HEK293 (cell line): ENCODE results near the gene METTL14.

ENCODE experiments used
- KLF1 ChIP-seq: fragments of 450-650 bp; formaldehyde crosslinking; IDR thresholded peaks from 2 replicates; pipeline ENCODE4 v1.5.1; 2016; ENCODE audit warnings: missing biosample characterization, missing genetic modification characterization
- KLF9 ChIP-seq: fragments of 450-650 bp; formaldehyde crosslinking; IDR thresholded peaks from 2 replicates; pipeline ENCODE4 v1.5.1; 2016; ENCODE audit warnings: missing biosample characterization, missing genetic modification characterization, low read depth
- PBX3 ChIP-seq: sonication (generic); formaldehyde crosslinking; IDR thresholded peaks from 2 replicates; pipeline ENCODE4 v1.8.1; 2022; ENCODE audit warnings: mild to moderate bottlenecking, moderate library complexity, missing genetic modification reagents
- REST ChIP-seq: fragments of 450-650 bp; formaldehyde crosslinking; IDR thresholded peaks from 2 replicates; pipeline ENCODE4 v1.5.1; 2016; ENCODE audit warnings: missing biosample characterization, missing genetic modification characterization
- ZBTB21 ChIP-seq: fragments of 450-650 bp; formaldehyde crosslinking; IDR thresholded peaks from 2 replicates; pipeline ENCODE4 v1.5.1; 2017; ENCODE audit warnings: missing biosample characterization, missing genetic modification characterization
- ZBTB7A ChIP-seq: fragments of 450-650 bp; formaldehyde crosslinking; IDR thresholded peaks from 2 replicates; pipeline ENCODE4 v1.5.1; 2016; ENCODE audit warnings: low read depth, missing biosample characterization, missing genetic modification characterization
- ZNF292 ChIP-seq: fragments of 450-650 bp; formaldehyde crosslinking; IDR thresholded peaks from 2 replicates; pipeline ENCODE4 v1.5.1; 2016; ENCODE audit warnings: low read depth, missing biosample characterization, missing genetic modification characterization, borderline replicate concordance
- ZNF391 ChIP-seq: fragments of 450-650 bp; formaldehyde crosslinking; IDR thresholded peaks from 2 replicates; pipeline ENCODE4 v1.5.1; 2016; ENCODE audit warnings: low read depth, missing biosample characterization, missing genetic modification characterization, borderline replicate concordance
- TF ChIP-seq, protein P1 (sequence below): fragments of 450-650 bp; formaldehyde crosslinking; IDR thresholded peaks from 2 replicates; pipeline ENCODE4 v1.5.1; 2017; ENCODE audit warnings: missing biosample characterization, missing genetic modification characterization
- TF ChIP-seq, protein P2 (sequence below): fragments of 450-650 bp; formaldehyde crosslinking; IDR thresholded peaks from 2 replicates; pipeline ENCODE4 v1.5.1; 2016; ENCODE audit warnings: missing biosample characterization, missing genetic modification characterization

GRCh38 chr4:118759481-118759880 is 74.3 kb downstream of the METTL14 start:
- TF ChIP-seq ZBTB7A (tag by site-specific recombination) (no peak), KLF1 (tag by site-specific recombination) (no peak), PBX3 (CRISPR knock-in tag) (no peak), ZNF391 (tag by site-specific recombination) (no peak), ZBTB21 (tag by site-specific recombination) (no peak), ZNF292 (tag by site-specific recombination) (no peak), KLF9 (tag by site-specific recombination) (no peak), REST (tag by site-specific recombination) (no peak)
- TF ChIP-seq, protein P1, sequence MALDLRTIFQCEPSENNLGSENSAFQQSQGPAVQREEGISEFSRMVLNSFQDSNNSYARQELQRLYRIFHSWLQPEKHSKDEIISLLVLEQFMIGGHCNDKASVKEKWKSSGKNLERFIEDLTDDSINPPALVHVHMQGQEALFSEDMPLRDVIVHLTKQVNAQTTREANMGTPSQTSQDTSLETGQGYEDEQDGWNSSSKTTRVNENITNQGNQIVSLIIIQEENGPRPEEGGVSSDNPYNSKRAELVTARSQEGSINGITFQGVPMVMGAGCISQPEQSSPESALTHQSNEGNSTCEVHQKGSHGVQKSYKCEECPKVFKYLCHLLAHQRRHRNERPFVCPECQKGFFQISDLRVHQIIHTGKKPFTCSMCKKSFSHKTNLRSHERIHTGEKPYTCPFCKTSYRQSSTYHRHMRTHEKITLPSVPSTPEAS (tag by site-specific recombination): no peak
- TF ChIP-seq, protein P2, sequence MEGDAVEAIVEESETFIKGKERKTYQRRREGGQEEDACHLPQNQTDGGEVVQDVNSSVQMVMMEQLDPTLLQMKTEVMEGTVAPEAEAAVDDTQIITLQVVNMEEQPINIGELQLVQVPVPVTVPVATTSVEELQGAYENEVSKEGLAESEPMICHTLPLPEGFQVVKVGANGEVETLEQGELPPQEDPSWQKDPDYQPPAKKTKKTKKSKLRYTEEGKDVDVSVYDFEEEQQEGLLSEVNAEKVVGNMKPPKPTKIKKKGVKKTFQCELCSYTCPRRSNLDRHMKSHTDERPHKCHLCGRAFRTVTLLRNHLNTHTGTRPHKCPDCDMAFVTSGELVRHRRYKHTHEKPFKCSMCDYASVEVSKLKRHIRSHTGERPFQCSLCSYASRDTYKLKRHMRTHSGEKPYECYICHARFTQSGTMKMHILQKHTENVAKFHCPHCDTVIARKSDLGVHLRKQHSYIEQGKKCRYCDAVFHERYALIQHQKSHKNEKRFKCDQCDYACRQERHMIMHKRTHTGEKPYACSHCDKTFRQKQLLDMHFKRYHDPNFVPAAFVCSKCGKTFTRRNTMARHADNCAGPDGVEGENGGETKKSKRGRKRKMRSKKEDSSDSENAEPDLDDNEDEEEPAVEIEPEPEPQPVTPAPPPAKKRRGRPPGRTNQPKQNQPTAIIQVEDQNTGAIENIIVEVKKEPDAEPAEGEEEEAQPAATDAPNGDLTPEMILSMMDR: no peak
